GM21447 (cell line): ENCODE data around the gene GIGYF1.
A peak's percentile ranks its signal among the peaks of the same experiment; 100 is the strongest.
"Not testable (repeated sequence)": the region's sequence is repeated elsewhere in the genome, so short reads cannot be mapped to it uniquely, and the experiment has no call there.

Source experiments
- ATAC-seq: cut with Tn5 transposase; IDR thresholded peaks from one replicate; pipeline ENCODE4 v1.9.1; 2021; ENCODE audit not compliant: unreplicated experiment

Gene GIGYF1

DNA sequence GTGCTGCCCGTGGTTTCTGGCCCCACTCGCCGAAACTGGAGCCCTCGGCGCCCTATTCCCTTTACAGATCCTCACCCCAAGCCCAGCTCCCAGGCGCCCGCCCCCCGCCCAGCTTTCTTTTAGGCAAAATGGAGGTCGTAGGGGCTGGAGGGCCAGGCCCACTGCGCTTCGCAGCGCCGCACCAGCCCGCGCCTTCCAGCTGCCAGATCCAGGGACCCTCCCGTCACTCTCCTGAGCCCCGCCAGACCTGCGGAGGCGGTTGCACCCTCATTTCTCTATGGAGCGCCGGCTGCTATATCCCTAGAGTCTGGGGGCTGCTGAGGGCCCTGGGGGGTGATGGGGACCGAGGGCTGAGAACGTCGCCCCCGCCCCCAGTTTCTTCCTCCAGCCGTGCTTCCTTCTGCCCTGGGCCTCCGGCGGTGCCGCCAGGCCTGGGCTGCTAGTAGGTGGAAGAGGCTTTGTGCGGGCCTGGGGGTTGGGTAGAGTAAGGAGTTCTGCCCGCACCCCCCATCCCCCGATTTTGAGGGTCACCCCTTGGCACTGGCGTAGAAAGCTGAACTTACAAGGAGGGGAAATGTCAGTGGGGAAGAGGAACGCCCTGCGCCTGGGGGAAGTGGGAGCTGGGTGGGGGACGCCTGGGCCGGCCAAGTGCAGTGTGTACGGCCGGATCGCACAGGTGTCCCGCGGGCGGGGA is 19.5 kb downstream of the GIGYF1 start:
- no peak for ATAC-seq

DNA sequence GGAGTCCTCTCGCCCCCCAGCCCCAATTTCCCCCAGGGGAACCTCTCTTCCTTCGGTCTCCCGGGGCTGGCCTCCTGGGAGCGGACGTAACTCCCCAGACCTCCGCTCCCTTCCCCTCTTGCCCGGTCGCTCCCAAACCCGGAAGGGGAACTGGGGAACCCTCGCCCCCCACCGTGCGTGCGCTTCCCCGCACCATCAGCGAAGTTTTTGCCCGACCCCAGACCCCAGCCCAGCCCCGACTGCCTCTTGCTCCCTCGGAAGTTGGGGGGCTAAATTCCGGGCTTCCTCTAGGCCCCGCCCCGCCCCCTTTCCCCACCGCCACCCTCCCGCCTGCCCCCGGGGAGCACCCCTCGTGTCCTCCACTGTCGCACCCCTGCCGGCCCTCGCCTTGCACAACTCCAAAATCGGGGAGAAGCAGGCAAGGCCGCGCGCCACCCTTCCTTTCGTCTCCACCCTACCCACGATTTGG is 20.1 kb downstream of the GIGYF1 start:
- no peak for ATAC-seq

DNA sequence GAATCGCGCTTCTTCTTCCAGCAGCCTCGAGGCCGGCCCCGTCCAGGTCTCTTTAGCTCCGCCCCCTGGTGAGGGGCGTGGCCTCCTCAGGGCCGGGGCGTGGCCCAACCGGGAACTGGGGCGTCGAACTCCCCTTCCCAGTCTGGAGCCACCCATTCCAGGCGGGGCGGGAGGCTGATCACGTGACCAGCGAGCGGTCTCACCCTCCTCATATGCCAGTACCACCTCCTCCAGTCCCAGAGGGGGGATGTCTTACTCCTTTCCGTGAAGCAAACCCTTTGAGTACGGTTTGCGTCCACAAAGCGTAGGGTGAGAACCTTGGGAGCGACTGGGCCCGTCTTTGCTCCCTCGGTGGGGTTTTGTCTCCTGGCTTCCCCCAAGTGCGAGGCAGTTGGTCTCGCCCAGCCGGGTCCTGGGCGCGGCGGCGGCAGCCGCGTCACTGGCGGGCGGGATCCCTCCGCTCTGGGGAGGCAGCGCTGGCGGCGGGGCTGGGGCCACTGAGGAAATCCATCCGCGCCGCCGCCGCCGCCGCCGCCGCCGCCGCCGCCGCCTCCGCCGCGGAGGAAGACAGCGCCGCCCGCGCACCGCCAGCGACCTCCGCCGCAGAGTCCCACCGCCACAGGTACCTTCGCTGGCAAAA is 20.6 kb downstream of the GIGYF1 start, which contains the start of gene GNB2:
Gene GNB2, plus strand, starts transcription at position 439 of the 640 bp plus-strand sequence. CDS start 2,526 bp downstream, outside the sequence.
- ATAC-seq, result peak; percentile 54

DNA sequence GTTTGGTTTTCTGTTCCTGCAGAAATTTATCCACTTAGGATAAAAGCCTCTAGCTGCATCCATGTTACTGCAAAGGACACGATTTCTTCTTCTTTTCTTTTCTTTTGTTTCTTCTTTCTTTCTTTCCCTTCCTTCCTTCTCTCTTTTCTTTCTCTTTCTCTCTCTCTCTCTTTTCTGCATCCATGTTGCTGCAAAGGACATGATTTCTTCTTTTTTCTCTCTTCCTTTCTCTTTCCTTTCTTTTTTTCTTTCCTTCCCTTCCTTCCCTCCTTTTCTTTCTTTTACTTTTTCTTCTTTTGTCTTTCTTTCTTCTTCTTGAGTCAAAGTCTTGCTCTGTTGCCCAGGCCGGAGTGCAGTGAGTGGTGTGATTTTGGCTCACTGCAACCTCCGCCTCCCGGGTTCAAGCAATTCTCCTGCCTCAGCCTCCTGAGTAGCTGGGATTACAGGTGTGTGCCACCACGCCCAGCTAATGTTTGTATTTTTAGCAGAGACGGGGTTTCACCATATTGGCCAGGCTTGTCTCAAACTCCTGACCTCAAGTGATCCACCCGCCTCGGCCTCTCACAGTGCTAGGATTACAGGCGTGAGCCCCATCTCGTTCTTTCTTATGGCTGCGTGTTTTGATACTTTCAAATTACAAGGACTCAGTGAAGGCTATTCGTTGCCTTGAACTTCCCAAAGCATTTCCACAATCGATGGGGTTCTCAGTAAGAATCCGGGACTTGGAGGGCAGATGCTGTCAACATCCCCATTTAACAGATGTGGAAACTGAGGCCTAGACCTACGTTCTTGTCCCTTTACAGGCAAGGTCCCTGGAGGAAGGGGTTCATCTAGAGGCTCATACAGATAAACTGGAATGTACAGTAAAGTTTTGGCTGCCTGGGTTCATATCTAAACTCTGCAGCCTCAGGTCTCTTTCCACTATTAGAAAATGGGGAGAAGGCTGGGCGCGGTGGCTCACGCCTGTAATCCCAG is 22.4 kb downstream of the GIGYF1 start:
- no peak for ATAC-seq

DNA sequence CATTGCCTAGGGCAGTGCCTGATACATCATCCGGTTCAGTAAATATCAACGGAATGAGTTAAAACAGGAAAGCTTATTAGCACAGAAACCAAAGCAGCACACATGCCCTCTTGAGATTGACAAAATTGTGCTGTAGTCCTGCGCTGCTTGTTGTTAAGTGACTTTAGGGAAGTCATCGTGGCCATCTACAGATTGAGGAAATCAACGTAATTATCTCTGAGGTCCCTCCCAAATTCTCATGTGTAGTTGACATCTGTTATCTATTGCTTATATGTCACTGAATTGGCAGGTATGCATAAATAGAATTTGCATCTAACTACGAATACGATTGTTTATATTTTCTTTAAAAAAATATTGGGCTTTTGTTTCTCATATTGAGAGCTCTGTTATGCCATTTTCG is 24.0 kb downstream of the GIGYF1 start:
- no peak for ATAC-seq

DNA sequence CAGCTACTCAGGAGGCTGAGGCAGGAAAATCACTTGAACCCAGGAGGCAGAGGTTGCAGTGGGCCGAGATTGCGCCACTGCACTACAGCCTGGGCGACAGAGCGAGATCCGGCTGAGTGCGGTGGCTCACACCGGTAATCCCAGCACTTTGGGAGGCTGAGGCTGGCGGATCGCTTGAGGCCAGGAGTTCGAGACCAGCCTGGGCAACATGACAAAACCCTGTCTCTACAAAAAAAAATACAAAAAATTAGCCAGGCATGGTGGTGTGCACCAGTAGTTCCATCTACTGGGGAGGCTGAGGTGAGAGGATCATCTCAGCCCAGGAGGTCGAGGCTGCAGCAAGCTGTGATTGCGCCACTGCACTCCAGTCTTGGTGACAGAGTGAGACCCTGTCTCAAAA is 24.9 kb downstream of the GIGYF1 start:
- not testable (repeated sequence) for ATAC-seq

DNA sequence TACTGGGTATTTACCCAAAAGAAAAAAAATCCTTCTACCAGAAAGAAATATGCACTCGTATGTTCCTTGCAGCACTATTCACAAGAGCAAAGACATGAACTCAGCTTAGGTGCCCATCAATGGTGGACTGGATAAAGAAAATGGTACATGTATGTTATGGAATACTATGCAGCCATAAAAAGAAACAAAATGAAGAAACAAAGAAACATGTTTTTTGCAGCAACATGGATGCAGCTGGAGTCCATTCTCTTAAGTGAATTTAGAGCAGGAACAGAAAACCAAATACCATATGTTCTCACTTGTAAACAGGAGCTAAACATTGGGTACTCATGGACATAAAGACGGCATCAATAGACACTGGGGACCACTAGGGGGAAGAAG is 26.0 kb downstream of the GIGYF1 start:
- ATAC-seq, result no peak

DNA sequence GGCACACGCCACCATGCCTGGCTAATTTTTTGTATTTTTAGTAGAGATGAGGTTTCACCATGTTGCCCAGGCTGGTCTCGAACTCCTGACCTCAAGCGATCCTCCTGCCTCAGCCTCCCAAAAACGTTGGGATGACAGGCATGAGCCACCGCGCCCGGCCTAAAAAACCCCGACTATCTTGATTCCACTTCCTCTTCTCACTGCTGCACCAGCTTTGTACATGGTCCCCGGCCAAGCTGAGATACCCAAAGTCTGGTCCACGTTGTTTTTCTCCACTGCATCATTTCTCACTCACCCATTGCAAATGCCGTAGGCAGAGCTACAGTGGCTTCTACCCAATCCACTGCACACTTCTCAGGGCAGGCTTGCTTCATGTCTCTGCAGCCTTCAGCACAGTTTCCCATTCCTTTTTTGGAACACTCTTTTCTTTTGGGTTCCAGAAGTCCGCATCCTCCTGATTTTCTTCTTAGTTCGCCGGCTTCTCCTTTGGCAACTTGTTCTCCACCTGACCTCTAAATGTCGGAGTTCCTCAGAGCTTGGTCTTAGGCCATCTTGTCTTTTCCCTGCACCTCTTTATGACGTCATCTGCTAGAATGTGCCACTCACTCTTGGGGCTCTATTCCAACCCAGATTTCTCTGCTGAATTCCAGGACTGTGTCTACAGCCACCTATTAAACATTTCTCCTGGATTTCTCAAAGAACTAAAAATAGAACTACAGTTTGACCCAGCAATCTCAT is 26.6 kb downstream of the GIGYF1 start:
- no peak for ATAC-seq

DNA sequence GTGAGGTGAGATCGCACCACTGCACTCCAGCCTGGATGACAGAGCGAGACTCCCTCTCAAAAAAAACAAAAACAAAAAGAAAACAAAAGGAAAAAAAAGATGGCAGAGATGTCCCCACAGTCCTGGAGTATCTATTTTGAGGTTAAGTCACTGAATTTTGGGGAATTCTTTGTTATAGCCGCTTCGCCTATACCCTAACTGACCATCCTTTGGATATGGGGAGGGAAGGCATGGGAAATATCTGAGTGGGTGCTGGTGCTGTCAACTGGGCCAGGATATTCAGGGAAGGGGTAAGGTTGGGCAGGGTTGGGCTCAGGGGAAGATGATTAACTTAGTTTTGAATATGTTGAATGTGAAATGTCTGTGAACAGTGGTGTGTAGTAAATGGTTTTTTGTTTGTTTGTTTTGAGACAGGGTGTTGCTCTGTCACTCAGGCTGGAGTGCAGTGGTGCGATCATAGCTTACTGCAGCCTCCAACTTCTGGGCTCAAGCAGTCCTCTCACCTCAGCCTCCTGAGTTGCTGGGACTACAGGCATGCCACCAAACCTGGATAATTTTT is 28.8 kb downstream of the GIGYF1 start:
- ATAC-seq, result no peak

DNA sequence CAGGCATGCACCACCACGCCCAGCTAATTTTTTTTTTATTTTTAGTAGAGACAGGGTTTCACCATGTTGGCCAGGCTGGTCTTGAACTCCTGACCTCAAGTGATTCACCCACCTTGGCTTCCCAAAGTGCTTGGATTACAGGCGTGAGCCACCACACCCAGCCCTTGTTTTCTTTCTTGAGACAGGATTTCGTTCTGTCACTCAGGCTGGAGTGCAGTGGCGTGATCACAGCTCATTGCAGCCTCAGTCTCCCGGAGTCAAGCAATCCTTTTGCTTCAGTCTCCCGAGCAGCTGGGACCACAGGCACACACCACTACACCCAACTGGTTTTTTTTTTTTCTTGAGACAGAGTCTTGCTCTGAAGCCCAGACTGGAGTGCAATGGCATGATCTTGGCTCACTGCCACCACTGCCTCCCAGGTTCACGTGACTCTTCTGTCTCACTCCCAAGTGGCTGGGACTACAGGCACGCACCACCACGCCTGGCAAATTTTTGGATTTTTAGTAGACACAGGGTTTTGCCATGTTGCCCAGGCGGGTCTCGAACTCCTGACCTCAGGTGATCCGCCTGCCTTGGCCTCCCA is 31.8 kb downstream of the GIGYF1 start:
- not testable (repeated sequence) for ATAC-seq

DNA sequence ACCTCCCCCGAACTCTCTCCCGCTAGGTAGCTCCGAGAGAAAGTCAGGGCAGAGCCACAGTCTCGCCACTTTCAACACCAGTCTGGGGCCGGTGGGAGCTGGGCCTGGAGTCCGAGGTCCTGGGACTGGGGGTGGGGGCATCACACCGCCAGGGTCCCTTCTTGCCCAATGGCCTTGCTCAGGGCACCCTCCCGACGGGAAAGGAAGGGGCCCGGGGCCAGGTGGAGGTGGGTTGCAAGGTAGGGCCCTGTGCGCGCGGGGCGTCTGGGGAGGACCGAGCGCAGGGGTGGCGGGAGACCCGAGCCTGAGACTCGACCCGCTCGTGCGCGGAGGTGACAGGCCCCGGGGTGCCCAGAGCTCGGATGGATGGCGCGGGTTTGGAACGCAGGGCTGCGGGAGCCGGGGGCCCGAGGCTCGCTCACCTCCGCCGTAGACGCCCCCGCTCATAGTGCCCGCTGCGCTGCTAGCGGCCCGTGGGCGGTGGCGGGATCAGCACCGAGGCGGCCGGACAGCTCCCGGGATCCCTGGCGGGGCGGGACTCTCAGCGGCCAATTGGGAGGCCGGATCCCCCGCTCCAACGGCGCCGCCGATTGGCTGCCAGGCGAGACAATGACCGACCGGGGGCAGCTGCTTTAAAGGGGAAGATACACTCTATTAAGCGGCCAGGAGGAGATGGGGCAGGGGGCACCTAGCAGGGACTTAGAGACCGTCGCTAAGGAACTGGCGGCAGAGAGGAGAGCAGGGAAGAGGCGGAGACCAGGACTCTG is 38.0 kb downstream of the GIGYF1 start, which contains the start of gene ACTL6B:
Gene ACTL6B, minus strand, starts transcription at position 541 of the 767 bp plus-strand sequence. Its CDS starts 94 bp downstream, at position 447.
- ATAC-seq, result no peak

DNA sequence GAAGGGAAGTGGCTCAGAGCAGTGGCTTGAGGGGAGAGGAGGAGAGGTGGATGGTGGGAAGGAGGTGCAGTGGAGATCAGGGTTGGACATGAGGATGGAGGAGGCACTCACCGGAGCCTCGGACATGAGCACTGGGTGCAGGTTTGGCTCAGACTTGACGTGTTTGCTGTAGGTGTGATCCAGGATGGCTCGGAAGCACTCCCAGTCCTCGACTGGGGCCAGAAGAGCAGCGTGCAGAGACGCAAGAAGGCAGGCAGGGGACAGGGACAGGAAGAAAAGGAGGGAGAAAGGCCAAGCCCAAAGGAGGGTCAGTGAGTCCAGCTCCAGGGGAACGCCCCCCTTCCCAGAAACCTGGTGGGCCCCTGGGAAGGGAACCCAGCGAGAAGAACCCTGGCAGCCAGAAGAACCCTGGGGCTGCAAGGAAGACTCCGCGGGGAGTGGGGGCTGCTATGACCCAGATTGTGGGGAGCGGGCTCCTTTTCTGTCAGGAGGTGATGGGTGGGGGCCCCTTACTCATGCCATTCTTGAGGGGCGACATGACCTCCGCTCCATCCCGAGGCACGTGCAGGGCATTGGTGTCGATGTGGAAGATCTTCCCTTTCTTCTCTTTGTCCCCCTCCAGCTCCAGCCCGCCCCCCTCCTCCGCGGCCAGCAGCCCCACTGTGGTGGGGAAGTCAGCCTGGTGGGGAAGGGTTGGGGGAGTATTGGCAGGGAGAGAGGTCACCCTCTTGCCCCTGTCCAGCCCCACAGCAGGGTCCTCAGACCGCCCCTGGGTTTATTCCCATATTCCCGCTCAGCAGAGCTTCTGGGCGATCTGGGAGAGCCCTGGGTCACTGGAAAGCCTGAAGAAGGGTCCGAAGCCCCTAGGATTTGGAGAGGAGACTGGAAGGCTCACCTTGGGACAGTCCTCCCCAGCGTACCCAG is 38.9 kb downstream of the GIGYF1 start:
- ATAC-seq, result no peak

DNA sequence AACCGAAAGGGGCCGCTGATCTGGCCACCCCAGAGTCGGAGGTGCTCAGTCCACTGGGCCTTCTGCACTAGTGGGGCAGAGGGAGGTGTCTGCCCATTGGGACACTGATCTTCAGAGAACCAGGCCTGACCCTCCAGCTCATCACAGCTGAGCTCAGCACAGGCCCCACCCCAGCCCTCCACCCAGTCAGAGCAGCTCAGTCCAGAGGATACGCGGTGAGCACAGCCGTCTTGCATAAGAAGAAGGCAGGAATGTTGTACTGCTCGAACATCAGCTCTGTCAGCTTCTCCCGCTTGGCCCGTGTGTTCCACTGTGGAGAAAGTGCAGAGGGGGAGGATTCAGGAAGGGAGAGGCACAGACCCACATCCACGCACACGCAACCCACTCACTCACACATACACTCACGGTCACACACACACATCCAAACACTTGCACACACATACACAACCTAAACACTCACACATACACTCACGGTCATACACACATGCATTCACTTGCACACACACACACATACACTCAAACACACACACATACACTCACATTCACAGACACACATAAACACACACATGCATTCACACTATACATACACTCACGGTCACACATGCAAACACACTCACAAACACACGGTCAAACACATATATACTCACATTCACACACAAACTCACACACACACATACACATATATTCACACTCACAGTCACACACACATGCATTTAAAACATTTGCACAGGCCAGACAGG is 44.1 kb downstream of the GIGYF1 start:
- no peak for ATAC-seq

DNA sequence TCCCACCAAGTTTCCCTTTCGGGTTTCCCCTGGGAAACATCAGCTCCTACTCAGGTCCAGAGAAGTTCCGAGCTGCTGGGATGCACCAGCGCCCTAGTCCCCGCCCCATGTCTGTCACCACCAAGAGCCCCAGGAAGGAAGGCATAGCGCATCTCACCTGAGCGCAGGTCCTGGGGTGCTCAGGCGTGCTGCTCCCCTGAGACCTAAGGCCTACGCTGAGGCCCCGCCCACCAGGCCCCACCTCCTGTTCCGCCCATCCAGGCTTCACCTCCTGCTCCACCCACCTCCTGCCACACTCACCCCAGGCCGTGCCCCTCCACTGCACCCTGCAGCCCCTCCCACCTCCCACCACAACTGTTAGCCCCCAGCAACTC is 51.5 kb downstream of the GIGYF1 start:
- ATAC-seq, result peak; percentile 73

DNA sequence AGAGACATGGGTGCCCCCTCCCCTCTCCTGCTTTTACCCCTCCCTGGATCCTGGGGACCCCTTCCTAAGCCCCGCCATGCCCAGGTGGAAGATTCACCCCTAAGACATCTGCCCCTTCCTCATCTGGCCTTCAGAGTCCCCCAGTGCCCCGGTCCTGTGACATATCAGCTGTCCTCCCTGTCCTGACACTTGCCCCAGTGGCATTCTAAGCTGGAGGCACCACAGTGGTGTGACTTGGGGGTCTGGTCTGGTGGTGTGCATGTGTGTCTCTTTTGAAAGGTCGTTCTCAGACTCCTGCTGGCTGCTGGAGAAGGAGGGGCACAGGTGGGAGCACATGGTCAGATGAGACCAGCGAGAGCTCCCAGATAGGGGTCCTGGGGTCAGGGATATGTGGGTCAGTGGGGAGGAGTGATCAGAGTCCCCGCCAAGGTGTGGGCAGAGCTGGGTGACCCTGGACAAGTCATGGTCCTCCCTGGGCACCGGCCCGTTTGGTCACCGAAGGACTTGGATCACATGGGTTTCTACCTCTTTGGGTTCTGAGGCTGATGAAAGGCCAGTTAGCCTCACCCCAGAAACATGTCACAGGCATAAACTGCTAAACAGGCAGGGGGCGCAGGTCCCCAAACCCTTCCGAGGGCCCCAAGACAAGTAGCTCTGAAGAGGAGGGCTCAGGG is 52.1 kb downstream of the GIGYF1 start:
- ATAC-seq, result no peak

DNA sequence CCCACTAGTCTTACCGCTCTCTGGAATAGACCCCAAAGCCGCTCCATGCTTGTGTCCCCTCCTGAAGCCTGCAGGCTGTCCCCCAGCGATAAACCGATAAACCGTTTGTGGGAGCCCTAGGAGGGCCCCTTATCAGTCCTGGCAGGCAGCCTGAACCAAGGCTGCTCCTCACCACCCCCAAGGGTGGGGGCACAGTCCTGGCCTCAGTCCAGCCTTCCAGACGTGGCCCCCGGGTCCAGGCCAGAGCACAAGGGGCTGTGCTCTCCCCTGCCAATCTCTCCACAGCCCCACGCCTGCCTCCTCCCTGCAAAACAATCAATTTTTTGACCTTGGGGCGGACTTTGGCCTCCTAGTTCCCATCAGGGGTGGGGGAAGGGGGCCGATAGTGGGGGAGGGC is 52.6 kb downstream of the GIGYF1 start, which contains the start of gene TFR2:
Gene TFR2, minus strand, starts transcription at position 90 of the 397 bp plus-strand sequence. Its CDS starts 43 bp downstream, at position 47.
- no peak for ATAC-seq
